ENCODE results near the gene BCL11A. TPM values are rescaled to one million over a fixed set of nuclear protein-coding genes. Genes with fewer than 3 reads are reported as not detected.

BCL11A gene
- total and polyA plus RNA-seq, 2 experiments from 2014 or later: 57.5 to 77.6 TPM

GRCh38 chr2:60529136-60529784 lies 24.2 kb downstream of the BCL11A start:
- Mint-ChIP-seq H3K9me3 (no peaks in the 10 kb centered on the region), H3K4me1 (peaks cover 95% of the 10 kb centered on the region), H3K27me3 (ENCODE audit: insufficient read depth, low read depth, poor library complexity) (peaks cover 9% of the 10 kb centered on the region), H3K4me3 (peak overlapping the region; percentile 10; the same call in 1 of the 3 replicates), H3K36me3 (ENCODE audit: low read depth) (peaks cover 14% of the 10 kb centered on the region), H3K27ac (no peak overlapping the region)
- H3K4me3 ChIP-seq: no peak overlapping the region
- no peaks in the 10 kb centered on the region for H3K27me3 ChIP-seq (ENCODE audit: insufficient read depth)
- no peaks in the 10 kb centered on the region for H3F3A ChIP-seq (replicated peaks; ENCODE audit: low read depth)
- H3K27ac ChIP-seq (ENCODE audit: low read depth): no peak overlapping the region
- TF ChIP-seq REST (IDR thresholded peaks at IDR 0.05; ENCODE audit: unreplicated experiment): no peak
- TF ChIP-seq EZH2phosphoT487 (IDR thresholded peaks at IDR 0.05; ENCODE audit: unreplicated experiment): no peak
- no peak for TF ChIP-seq ZNF114 (CRISPR knock-in tag; IDR thresholded peaks at IDR 0.05)
- no peak for TF ChIP-seq STAT1 (IDR thresholded peaks at IDR 0.05; ENCODE audit: unreplicated experiment)
- TF ChIP-seq JUNB (IDR thresholded peaks at IDR 0.05; ENCODE audit: unreplicated experiment): no peak
- TF ChIP-seq NANOG (IDR thresholded peaks at IDR 0.05; ENCODE audit: borderline replicate concordance): no peak
- TF ChIP-seq CREB1 (CRISPR knock-in tag; IDR thresholded peaks at IDR 0.05; ENCODE audit: low read depth): no peak
- TF ChIP-seq, protein P1, sequence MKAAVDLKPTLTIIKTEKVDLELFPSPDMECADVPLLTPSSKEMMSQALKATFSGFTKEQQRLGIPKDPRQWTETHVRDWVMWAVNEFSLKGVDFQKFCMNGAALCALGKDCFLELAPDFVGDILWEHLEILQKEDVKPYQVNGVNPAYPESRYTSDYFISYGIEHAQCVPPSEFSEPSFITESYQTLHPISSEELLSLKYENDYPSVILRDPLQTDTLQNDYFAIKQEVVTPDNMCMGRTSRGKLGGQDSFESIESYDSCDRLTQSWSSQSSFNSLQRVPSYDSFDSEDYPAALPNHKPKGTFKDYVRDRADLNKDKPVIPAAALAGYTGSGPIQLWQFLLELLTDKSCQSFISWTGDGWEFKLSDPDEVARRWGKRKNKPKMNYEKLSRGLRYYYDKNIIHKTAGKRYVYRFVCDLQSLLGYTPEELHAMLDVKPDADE (IDR thresholded peaks at IDR 0.05): no peak
- no peak for TF ChIP-seq POLR2AphosphoS5 (IDR thresholded peaks at IDR 0.05; ENCODE audit: low read depth)
- no peak for TF ChIP-seq EZH2 (IDR thresholded peaks at IDR 0.05; ENCODE audit: low read depth, unreplicated experiment)
- TF ChIP-seq CTCF (conservative IDR thresholded peaks at IDR 0.05; ENCODE audit: low read depth in 2 of 2): no peak
- TF ChIP-seq ZNF331 (CRISPR knock-in tag; IDR thresholded peaks at IDR 0.05; ENCODE audit: low read depth): no peak
- TF ChIP-seq, protein P2, sequence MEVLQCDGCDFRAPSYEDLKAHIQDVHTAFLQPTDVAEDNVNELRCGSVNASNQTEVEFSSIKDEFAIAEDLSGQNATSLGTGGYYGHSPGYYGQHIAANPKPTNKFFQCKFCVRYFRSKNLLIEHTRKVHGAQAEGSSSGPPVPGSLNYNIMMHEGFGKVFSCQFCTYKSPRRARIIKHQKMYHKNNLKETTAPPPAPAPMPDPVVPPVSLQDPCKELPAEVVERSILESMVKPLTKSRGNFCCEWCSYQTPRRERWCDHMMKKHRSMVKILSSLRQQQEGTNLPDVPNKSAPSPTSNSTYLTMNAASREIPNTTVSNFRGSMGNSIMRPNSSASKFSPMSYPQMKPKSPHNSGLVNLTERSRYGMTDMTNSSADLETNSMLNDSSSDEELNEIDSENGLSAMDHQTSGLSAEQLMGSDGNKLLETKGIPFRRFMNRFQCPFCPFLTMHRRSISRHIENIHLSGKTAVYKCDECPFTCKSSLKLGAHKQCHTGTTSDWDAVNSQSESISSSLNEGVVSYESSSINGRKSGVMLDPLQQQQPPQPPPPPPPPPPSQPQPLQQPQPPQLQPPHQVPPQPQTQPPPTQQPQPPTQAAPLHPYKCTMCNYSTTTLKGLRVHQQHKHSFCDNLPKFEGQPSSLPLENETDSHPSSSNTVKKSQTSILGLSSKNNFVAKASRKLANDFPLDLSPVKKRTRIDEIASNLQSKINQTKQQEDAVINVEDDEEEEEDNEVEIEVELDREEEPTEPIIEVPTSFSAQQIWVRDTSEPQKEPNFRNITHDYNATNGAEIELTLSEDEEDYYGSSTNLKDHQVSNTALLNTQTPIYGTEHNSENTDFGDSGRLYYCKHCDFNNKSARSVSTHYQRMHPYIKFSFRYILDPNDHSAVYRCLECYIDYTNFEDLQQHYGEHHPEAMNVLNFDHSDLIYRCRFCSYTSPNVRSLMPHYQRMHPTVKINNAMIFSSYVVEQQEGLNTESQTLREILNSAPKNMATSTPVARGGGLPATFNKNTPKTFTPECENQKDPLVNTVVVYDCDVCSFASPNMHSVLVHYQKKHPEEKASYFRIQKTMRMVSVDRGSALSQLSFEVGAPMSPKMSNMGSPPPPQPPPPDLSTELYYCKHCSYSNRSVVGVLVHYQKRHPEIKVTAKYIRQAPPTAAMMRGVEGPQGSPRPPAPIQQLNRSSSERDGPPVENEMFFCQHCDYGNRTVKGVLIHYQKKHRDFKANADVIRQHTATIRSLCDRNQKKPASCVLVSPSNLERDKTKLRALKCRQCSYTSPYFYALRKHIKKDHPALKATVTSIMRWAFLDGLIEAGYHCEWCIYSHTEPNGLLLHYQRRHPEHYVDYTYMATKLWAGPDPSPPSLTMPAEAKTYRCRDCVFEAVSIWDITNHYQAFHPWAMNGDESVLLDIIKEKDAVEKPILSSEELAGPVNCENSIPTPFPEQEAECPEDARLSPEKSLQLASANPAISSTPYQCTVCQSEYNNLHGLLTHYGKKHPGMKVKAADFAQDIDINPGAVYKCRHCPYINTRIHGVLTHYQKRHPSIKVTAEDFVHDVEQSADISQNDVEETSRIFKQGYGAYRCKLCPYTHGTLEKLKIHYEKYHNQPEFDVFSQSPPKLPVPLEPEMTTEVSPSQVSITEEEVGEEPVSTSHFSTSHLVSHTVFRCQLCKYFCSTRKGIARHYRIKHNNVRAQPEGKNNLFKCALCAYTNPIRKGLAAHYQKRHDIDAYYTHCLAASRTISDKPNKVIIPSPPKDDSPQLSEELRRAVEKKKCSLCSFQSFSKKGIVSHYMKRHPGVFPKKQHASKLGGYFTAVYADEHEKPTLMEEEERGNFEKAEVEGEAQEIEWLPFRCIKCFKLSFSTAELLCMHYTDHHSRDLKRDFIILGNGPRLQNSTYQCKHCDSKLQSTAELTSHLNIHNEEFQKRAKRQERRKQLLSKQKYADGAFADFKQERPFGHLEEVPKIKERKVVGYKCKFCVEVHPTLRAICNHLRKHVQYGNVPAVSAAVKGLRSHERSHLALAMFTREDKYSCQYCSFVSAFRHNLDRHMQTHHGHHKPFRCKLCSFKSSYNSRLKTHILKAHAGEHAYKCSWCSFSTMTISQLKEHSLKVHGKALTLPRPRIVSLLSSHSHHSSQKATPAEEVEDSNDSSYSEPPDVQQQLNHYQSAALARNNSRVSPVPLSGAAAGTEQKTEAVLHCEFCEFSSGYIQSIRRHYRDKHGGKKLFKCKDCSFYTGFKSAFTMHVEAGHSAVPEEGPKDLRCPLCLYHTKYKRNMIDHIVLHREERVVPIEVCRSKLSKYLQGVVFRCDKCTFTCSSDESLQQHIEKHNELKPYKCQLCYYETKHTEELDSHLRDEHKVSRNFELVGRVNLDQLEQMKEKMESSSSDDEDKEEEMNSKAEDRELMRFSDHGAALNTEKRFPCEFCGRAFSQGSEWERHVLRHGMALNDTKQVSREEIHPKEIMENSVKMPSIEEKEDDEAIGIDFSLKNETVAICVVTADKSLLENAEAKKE (CRISPR knock-in tag; IDR thresholded peaks at IDR 0.05): no peak
- peaks cover 33% of the 10 kb centered on the region for H4K20me1 ChIP-seq (replicated peaks; ENCODE audit: insufficient read depth)
- peaks cover 88% of the 10 kb centered on the region for H3K4me1 ChIP-seq (ENCODE audit: insufficient read depth)
- no peaks in the 10 kb centered on the region for H3K9me2 ChIP-seq (ENCODE audit: insufficient read depth)
- ATAC-seq (peak; percentile 35), DNase-seq (ENCODE audit: low spot score) (no peak)
- H3K79me2 ChIP-seq (replicated peaks; ENCODE audit: insufficient read depth): peaks cover 100% of the 10 kb centered on the region
- H3K4me2 ChIP-seq: peak overlapping the region; percentile 65
- 0 out of 2 replicates have a peak, but pooled peaks cover 3% of the 10 kb centered on the region for H3K36me3 ChIP-seq (ENCODE audit: insufficient read depth)
- H2AFZ ChIP-seq: no peak overlapping the region

All from GM23338 (cell line).